Aorta (tissue), 5 donors: ENCODE results near the gene MAP3K3. TPM values are rescaled to one million over a fixed set of nuclear protein-coding genes. Genes with fewer than 3 reads are reported as not detected.

ENCODE experiments used
- ATAC-seq: fragments of 200-7000 bp; cut with Tn5 transposase; one replicate; pipeline ENCODE4 v1.9.1; 2022; ENCODE audit warnings: moderate library complexity; ENCODE audit not compliant: low FRiP score
- DNase-seq, 2 donors: peaks; one replicate each; pipeline ENCODE4 v3.0.0-alpha.2; 2020
- H3K27ac ChIP-seq, 2 donors: one replicate each; pipeline ENCODE4 v1.5.1; 2013; ENCODE audit warnings: low read length in 2 of 2, mild to moderate bottlenecking in 2 of 2, moderate library complexity in 2 of 2, control low read depth in 1 of 2, inconsistent platforms in 1 of 2, low read depth in 1 of 2
- H3K27me3 ChIP-seq, 2 donors: one replicate each; pipeline ENCODE4 v1.6.1; 2013; ENCODE audit warnings: control low read depth in 1 of 2, low read length in 1 of 2, mild to moderate bottlenecking in 1 of 2, moderate library complexity in 1 of 2; ENCODE audit not compliant: insufficient read depth in 2 of 2, control insufficient read depth in 1 of 2
- H3K36me3 ChIP-seq, 2 donors: one replicate each; pipeline ENCODE4 v1.6.1; 2013; ENCODE audit warnings: control low read depth in 1 of 2, low read length in 1 of 2, mild to moderate bottlenecking in 1 of 2; ENCODE audit not compliant: insufficient read depth in 2 of 2, control insufficient read depth in 1 of 2
- H3K4me1 ChIP-seq, 2 donors: one replicate each; pipeline ENCODE4 v1.6.1; 2013; ENCODE audit warnings: low read length in 2 of 2, control low read depth in 1 of 2, mild to moderate bottlenecking in 1 of 2, moderate library complexity in 1 of 2; ENCODE audit not compliant: insufficient read depth in 2 of 2, control insufficient read depth in 1 of 2
- H3K4me3 ChIP-seq, 2 donors: one replicate each; pipeline ENCODE4 v1.5.1; 2013; ENCODE audit warnings: low read length in 2 of 2, control low read depth in 1 of 2, mild to moderate bottlenecking in 1 of 2
- H3K9me3 ChIP-seq: one replicate; pipeline ENCODE4 v1.6.1; 2013; ENCODE audit warnings: mild to moderate bottlenecking, low read length; ENCODE audit not compliant: control insufficient read depth
- WGBS, 2 donors: extraction: QIAGEN DNeasy Blood & Tissue Kit; methylation state at CpG; one replicate each; pipeline ENCODE4 v1.1.7; 2013; 5-methylcytosine and 5-hydroxymethylcytosine counted together
- intact Hi-C, 2 donors: fragments of 100-400 bp; cut with DNase I; formaldehyde crosslinking; loops; one replicate each; pipeline versions ENCODE4 v1.14.2 to v1.15.0; 2022
- long read RNA-seq, 2 donors: library from polyadenylated mRNA; unstranded; transcript quantifications; one replicate each; pipeline ENCODE4 v2.0.0, GENCODE V29; 2020 to 2021
- polyA plus RNA-seq, 2 donors: library from polyadenylated mRNA; stranded (reverse); fragments of 200-250 nt; gene quantifications; one replicate each; pipeline ENCODE4 v1.2.3, GENCODE V29; 2013
- total RNA-seq, 2 donors: library from RNA; stranded (reverse); fragmentation: NEBNext Ultra II Directional; extraction: Animal tissue kit (Norgen Biotek cat#: 25700); gene quantifications; one replicate each; pipeline ENCODE4 v1.2.1, GENCODE V29; 2021
- donor health status: healthy with polysubstance abuse.
- donor health status: Bipolar disorder and iron deficiency.
- donor health status: DM: no; HTN: no; CAD: no.
- donor health status: DM: no; HTN: no; CAD: no.
- donor health status: DM: yes; HTN: yes; CAD: no.

MAP3K3 gene
- 10 to 100 TPM; 54.5 to 83.2 TPM for total RNA-seq
- polyA plus RNA-seq: 10 to 100 TPM; 16.2 to 40.4 TPM
- long read RNA-seq, donor 1, partial matches to known transcripts: 95 of 130 reads
- long read RNA-seq, donor 1, other reads (novel, unspliced or antisense): 35 of 130 reads
- long read RNA-seq, donor 2, full-length matches to known transcripts: 29 of 80 reads
- long read RNA-seq, donor 2, partial matches to known transcripts: 33 of 80 reads
- long read RNA-seq, donor 2, other reads (novel, unspliced or antisense): 18 of 80 reads

- H3K36me3 ChIP-seq: no peaks in the 10 kb centered on the region
- H3K9me3 ChIP-seq: no peaks in the 10 kb centered on the region
- H3K27me3 ChIP-seq: no peaks in the 10 kb centered on the region
- H3K4me3 ChIP-seq: peak within 1 kb of the TSS; percentile 74 to 93
- peaks cover 2 to 5% of the 10 kb centered on the region in 2 donors for H3K4me1 ChIP-seq
- ATAC-seq: peak; percentile 98
- intact Hi-C loops: loop anchor here in 1 of 2 donors (5.0 kb wide), 1 partner anchor 75 kb away; no protein-coding TSS in a partner anchor
- DNase-seq: peak; percentile 98 to 100
- 0 to 1% methylated on average over 69 to 75 of the region's 75 CpGs for WGBS, 2 donors
- H3K27ac ChIP-seq: peak within 1 kb of the TSS; percentile 34 to 77
Observed at GRCh38 chr17:63621684-63622573, at the start of gene MAP3K3. TSS of gene MAP3K3 (plus strand) at chr17:63622417. CDS start at chr17:63622760, 343 bp downstream.

- ATAC-seq (no peak), DNase-seq (no peak)
- no peaks in the 10 kb centered on the region for H3K4me1 ChIP-seq
- H3K27ac ChIP-seq: no peak overlapping the region
- H3K27me3 ChIP-seq: no peaks in the 10 kb centered on the region
- H3K4me3 ChIP-seq: no peak overlapping the region
- WGBS, 2 donors: 86 to 87% methylated on average over 5 of the region's 5 CpGs
- intact Hi-C loops: no loop called here
- no peaks in the 10 kb centered on the region for H3K9me3 ChIP-seq
- H3K36me3 ChIP-seq: peaks cover under 1 to 3% of the 10 kb centered on the region in 2 donors
Observed at GRCh38 chr17:63573634-63574033, 48.6 kb upstream of the MAP3K3 start.

- Histone ChIP-seq H3K36me3 (peaks cover 2 to 5% of the 10 kb centered on the region in 2 donors), H3K27ac (no peak overlapping the region), H3K4me1 (no peaks in the 10 kb centered on the region), H3K4me3 (no peak overlapping the region), H3K9me3 (no peaks in the 10 kb centered on the region), H3K27me3 (no peaks in the 10 kb centered on the region)
- intact Hi-C loops: no loop called here
- WGBS, 2 donors: 83 to 90% methylated on average over 7 of the region's 7 CpGs
- ATAC-seq (no peak), DNase-seq (no peak)
Observed at GRCh38 chr17:63578027-63578768, 44.0 kb upstream of the MAP3K3 start.

- 79 to 85% methylated on average over 5 of the region's 5 CpGs for WGBS, 2 donors
- DNase-seq (no peak), ATAC-seq (no peak)
- H3K27me3 ChIP-seq: no peaks in the 10 kb centered on the region
- intact Hi-C loops: no loop called here
- no peak overlapping the region for H3K4me3 ChIP-seq
- H3K27ac ChIP-seq: no peak overlapping the region
- H3K4me1 ChIP-seq: no peaks in the 10 kb centered on the region
- no peaks in the 10 kb centered on the region for H3K9me3 ChIP-seq
- H3K36me3 ChIP-seq: peaks cover 4 to 10% of the 10 kb centered on the region in 2 donors
Observed at GRCh38 chr17:63578769-63579111, 43.5 kb upstream of the MAP3K3 start.

- H3K4me3 ChIP-seq: no peak overlapping the region
- H3K27me3 ChIP-seq: no peaks in the 10 kb centered on the region
- no peak for DNase-seq
- H3K4me1 ChIP-seq: no peaks in the 10 kb centered on the region
- H3K27ac ChIP-seq: no peak overlapping the region
- intact Hi-C loops: no loop called here
- ATAC-seq: no peak
- H3K36me3 ChIP-seq: peaks cover 4 to 14% of the 10 kb centered on the region in 2 donors
- 77 to 80% methylated on average over 11 of the region's 11 CpGs for WGBS, 2 donors
- H3K9me3 ChIP-seq: no peaks in the 10 kb centered on the region
Observed at GRCh38 chr17:63579633-63580032, 42.6 kb upstream of the MAP3K3 start.

- Histone ChIP-seq H3K36me3 (peaks cover 9 to 17% of the 10 kb centered on the region in 2 donors), H3K27ac (no peak overlapping the region), H3K4me1 (no peaks in the 10 kb centered on the region), H3K9me3 (no peaks in the 10 kb centered on the region), H3K4me3 (no peak overlapping the region), H3K27me3 (no peaks in the 10 kb centered on the region)
- WGBS, 2 donors: 81 to 84% methylated on average over 5 of the region's 5 CpGs
- DNase-seq: no peak
- ATAC-seq: no peak
- intact Hi-C loops: no loop called here
Observed at GRCh38 chr17:63587770-63588169, 34.4 kb upstream of the MAP3K3 start.

GRCh38 chr17:63588797-63589196 lies 33.4 kb upstream of the MAP3K3 start:
- Histone ChIP-seq H3K4me1 (no peaks in the 10 kb centered on the region), H3K27ac (no peak overlapping the region), H3K9me3 (no peaks in the 10 kb centered on the region), H3K27me3 (no peaks in the 10 kb centered on the region), H3K4me3 (no peak overlapping the region), H3K36me3 (peaks cover 3 to 17% of the 10 kb centered on the region in 2 donors)
- WGBS, 2 donors: 88% methylated on average over 11 of the region's 11 CpGs
- no peak for DNase-seq
- intact Hi-C loops: no loop called here
- ATAC-seq: no peak

GRCh38 chr17:63589646-63590045 lies 32.6 kb upstream of the MAP3K3 start:
- Histone ChIP-seq H3K4me1 (no peaks in the 10 kb centered on the region), H3K9me3 (no peaks in the 10 kb centered on the region), H3K27ac (no peak overlapping the region), H3K4me3 (no peak overlapping the region), H3K36me3 (peaks cover 0 to 17% of the 10 kb centered on the region in 2 donors), H3K27me3 (no peaks in the 10 kb centered on the region)
- ATAC-seq (no peak), DNase-seq (no peak)
- intact Hi-C loops: no loop called here
- WGBS, 2 donors: 91 to 96% methylated on average over 1 of the region's 1 CpG
